ENCODE data around the gene PRAMEF8. TPM values are rescaled to one million over a fixed set of nuclear protein-coding genes. Genes with fewer than 3 reads are reported as not detected.
"Not testable (repeated sequence)": the region's sequence is repeated elsewhere in the genome, so short reads cannot be mapped to it uniquely, and the experiment has no call there.

The PRAMEF8 gene
- polyA plus RNA-seq (2013, experiment 1 of 2; ENCODE audit: insufficient read length) = not detected
- not detected for polyA plus RNA-seq (2013, experiment 2 of 2; ENCODE audit: insufficient read length)

DNA sequence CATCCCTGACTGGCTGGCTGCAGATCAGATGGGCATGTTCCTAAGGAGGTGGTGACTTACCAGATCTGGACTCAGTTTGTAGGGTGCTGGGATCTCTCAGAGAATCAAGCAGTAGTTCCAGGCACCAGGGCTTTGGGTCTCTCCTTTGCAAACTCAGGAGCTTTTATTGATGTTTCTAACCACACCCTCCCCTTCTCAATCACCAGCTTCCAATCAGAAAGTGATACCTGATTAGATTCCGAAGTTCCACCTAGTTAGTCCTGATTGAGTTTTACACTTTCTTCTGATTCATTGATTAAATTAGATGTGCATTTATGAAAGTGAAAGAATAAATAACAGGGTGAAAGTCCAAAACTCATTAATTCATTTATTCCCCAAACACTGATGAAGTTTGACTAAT is at the start of gene PRAMEF8:
Gene PRAMEF8, minus strand, starts transcription at position 101 of the 400 bp plus-strand sequence. CDS start 1,046 bp downstream, outside the sequence.
- not testable (repeated sequence) for DNase-seq

DNA sequence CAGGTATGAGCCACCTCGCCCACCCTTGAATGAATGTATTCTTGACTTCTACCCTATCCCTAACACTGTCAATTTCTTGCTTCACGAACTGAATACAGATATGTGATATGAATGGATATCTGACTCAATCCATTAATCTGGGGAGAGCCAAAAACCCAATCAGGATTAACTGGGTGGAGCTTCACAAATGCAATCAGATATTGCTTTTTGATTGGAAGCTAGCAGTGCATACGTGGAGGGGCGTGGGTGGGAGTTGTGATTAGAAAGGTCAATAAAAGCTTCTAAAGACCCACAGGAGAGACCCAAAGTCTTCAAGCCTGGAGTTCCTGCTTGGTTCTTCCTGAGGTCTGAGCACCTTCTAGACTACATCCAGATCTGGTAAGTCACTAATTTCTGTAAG is 30.3 kb upstream of the PRAMEF8 start, which contains the start of gene PRAMEF15:
Gene PRAMEF15, plus strand, starts transcription at position 301 of the 400 bp plus-strand sequence. CDS start 2,827 bp downstream, outside the sequence.
- DNase-seq = not testable (repeated sequence)

DNA sequence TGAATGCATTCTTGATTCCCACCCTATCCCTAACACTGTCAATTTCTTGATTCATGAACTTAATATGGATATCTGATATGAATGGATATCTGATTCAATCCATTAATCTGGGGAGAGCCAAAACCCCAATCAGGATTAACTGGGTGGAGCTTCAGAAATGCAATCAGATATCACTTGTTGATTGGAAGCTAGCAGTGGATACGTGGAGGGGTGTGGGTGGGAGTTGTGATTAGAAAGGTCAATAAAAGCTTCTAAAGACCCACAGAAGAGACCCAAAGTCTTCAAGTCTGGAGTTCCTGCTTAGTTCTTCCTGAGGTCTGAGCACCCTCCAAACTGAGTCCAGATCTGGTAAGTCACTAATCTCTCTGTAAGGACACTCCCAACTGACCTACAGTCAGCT is 18.3 kb upstream of the PRAMEF8 start, which contains the start of gene PRAMEF33:
Gene PRAMEF33, plus strand, starts transcription at position 301 of the 400 bp plus-strand sequence. CDS start 2,416 bp downstream, outside the sequence.
- DNase-seq = not testable (repeated sequence)

DNA sequence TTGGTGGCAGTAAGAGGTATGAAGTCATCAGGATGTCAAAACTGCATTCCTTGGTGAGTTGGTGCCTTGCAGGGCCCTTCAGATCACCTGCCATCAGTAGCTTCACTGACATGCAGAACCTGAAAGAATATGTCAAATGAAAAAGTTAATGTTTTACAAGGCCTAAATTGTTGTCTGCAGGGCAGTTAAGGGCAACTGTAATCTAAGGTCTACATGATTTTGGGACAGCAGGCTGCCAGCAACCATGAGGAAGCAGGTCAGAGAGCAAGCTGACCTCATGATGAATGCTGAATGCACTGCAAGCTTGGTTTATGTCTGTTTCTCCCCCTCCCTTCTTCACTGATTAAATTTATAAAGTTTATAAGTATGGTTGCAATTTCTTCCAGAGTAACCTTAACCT is 17.3 kb upstream of the PRAMEF8 start:
- DNase-seq = not testable (repeated sequence)

DNA sequence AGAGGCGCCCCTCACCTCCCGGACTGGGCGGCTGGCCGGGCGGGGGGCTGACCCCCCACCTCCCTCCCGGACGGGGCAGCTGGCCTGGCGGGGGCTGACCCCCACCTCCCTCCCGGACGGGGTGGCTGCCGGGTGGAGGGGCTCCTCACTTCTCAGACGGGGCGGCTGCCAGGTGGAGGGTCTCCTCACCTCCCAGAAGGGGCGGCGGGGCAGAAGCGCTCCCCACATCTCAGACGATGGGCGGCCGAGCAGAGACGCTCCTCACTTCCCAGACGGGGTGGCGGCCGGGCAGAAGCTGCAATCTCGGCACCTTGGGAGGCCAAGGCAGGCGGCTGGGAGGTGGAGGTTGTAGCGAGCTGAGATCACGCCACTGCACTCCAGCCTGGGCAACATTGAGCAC is 13.8 kb upstream of the PRAMEF8 start:
- DNase-seq = not testable (repeated sequence)

DNA sequence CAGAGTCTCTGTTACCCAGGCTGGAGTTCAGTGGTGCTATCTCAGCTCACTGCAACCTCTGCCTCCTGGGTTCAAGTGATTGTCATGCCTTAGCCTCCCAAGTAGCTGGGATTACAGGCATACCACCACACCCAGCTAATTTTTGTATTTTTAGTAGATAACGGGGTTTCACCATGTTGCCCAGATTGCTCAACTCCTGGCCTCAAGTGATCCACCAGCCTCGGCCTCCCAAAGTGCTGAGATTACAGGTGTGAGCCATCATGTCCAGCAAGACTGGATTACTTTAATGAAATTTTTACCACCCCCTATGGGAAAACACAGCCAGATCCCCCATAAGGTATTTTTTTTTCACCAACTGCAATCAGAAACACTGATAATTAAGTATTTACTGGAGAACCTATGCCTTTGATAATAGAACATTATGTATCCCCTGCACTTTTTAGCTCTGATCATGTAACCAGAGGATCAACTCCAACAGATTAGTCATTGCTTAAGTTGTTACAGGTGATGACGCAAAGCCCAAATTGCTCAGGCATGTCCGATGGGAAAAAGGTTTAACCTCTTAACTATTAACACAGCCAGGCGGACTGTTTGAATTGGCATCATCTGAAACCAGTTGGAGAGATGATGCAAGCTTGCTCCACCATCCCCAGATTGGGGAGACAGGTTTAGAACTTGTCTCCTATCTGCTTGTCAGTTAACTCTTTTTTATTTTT is 12.4 kb upstream of the PRAMEF8 start:
- DNase-seq = not testable (repeated sequence)

DNA sequence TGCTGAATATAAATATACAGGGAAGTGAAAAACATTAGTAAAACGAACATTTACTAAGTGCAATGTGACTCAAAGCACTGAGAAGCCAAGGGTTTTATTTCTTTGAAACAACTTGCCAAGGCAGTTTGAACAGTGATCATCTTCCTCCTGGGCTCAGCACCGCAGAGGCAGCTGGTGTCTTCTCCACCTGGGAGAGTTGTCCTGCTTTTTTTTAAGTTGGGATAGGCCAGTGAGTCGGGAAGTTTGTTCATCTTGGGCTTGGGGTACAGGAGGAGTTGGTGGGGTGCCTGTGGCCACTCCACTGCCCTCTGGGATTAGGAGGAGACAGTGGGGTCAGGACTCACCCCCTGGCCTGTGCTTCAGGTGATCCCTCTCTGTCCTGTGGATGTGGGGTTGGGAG is 4.1 kb upstream of the PRAMEF8 start:
- not testable (repeated sequence) for DNase-seq

DNA sequence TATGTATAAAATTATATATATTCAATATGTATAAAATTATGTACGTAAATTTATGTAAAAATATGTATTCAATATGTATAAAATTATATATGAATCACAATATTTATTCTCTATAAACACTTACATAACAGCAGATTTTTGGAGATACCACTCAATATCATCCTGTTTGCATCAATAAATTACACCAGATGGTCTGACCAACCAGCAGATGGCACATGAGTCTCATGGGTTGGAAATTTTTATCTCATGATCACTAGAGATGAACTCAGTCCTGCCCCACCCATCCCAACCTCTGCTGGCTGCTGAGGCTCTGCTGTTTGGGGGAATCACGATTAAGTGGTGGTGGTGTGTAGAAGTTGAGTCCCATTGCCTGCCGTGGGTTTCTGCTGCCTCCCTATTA is 5.3 kb downstream of the PRAMEF8 start:
- not testable (repeated sequence) for DNase-seq

DNA sequence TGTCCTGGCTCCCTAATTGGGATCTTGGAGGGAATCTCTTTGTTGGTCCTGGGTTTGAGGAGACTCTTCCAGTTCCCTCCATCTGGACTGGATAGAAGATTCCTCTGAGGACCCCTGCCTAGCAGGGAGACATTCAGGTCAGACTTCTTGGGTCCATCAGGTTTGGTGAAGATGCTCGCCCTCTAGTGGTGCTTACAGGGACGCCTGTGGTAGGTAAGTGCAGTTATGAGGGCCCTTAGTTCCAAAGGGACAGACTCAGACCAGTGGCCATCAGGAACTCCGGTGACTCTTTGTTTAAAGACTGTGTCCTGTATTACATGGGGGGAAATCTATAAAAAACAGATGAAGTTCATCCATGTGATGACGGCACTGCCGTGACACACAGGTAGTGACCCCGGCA is 7.9 kb downstream of the PRAMEF8 start:
- DNase-seq = not testable (repeated sequence)

DNA sequence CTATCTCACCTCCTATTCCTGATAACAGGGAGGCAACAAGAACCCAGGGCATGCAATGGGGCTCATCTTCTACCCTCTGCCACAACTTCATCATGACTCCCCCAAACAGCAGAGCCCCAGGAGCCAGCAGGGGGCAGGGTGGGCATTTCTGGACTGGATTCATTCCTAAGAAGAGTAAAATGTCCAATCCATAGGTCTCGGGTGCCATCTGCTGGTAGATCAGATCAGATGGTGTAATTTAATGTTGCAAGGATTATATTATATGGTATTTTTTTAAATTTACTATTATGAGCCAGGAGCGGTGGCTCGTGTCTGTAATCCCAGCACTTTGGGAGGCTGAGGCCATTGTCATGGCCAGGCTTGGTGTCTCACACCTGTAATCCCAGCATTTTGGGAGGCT is 19.8 kb downstream of the PRAMEF8 start:
- not testable (repeated sequence) for DNase-seq

DNA sequence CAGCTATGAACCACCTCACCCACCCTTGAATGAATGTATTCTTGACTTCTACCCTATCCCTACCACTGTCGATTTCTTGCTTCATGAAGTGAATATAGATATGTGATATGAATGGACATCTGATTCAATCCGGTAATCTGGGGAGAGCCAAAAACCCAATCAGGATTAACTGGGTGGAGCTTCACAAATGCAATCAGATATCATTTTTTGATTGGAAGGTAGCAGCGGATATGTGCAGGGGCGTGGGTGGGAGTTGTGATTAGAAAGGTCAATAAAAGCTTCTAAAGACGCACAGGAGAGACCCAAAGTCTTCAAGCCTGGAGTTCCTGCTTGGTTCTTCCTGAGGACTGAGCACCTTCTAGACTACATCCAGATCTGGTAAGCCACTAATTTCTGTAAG is 31.0 kb downstream of the PRAMEF8 start, which contains the start of gene PRAMEF5:
Gene PRAMEF5, plus strand, starts transcription at position 301 of the 400 bp plus-strand sequence. CDS start 5,071 bp downstream, outside the sequence.
- not testable (repeated sequence) for DNase-seq

DNA sequence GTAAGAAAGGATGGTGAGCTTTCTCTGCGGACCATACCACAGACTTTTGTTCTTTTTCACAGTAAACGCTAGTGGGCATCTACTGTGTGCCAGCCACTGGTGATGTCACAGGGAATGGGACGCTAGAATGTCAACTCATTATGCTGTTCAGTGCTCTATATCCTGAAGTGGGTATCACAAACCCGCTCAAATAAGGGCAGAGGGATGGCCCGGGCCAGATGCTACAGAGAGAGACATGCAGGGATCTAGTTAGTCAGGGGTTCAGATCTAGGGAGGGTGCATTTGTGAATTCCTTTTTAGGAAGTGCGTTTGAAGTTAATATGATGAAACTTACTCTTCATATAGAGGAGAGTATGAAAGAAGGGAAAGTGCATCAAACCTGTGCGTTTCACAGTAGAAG is 37.8 kb downstream of the PRAMEF8 start:
- DNase-seq = not testable (repeated sequence)

DNA sequence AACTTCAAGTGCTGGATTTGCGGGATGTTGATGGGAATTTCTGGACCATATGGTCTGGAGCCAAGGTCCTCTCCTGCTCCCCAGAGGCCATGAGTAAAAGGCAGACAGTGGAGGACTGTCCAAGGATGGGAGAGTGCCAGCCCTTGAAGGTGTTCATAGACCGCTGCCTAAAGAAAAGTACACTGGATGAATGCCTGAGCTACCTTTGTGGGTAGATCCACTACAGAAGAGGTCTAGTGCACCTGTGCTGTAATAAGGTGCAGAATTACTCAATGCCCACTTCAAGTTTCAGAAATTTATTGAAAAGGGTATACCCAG is 38.4 kb downstream of the PRAMEF8 start:
- not testable (repeated sequence) for DNase-seq

DNA sequence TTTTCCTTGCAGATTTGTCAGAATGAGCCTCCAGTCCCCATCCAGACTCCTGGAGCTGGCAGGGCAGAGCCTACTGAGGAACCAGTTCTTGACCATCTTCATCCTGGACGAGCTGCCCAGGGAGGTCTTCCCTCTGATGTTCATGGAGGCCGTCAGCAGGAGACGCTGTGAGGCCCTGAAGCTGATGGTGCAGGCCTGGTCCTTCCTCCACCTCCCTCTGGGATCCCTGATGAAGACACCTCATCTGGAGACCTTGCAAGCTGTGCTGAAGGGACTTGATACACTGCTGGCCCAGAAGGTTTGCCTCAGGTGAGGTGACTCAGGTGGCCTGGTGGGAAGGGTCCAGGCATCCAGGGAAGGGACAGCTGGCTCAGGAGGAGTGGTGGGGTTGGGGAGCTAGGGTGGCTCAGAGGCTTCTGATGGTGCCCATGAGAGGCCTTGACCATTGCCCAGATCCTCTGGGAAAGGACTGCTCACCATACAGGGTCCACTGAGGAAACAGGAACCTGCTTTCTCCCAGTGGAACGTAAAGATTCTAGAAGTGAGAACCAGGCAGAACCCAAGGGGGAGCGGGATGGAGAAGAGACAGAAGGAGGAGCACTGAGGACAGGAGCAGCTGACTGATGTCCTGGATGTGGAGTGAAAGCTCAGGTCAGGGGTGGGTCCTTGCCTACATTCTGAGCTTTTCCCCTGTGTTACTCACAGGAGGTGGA is 38.9 kb downstream of the PRAMEF8 start:
- not testable (repeated sequence) for DNase-seq

DNA sequence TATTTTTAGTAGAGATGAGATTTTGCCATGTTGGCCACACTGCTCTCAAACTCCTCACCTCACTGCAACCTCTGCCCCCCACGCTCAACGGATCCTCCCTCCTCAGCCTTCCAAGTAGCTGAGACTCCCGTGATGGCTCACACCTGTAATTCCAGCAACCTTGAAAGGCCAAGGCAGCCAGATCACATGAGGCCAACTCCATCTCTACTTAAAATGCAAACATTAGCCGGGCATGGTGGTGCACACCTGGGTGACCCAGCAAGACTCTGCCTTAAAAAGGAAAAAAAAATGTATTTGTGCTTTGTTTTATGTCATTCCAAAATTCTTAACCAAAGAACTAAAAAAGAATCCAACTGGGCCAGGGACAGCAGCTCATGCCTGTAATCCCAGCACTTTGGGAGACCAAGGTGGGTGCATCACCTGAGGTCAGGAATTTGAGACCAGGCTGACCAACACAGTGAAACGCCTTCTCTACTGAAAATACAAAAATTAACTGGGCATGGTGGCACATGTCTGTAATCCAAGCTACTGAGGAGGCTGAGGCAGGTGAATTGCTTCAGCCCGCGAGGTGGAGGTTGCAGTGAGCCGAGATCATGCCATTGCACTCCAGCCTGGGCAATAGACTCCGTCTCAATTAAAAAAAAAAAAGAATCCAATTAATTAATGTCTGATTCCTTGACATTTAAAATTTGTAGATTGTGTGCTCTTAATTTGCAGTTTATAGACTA is 41.2 kb downstream of the PRAMEF8 start:
- not testable (repeated sequence) for DNase-seq

DNA sequence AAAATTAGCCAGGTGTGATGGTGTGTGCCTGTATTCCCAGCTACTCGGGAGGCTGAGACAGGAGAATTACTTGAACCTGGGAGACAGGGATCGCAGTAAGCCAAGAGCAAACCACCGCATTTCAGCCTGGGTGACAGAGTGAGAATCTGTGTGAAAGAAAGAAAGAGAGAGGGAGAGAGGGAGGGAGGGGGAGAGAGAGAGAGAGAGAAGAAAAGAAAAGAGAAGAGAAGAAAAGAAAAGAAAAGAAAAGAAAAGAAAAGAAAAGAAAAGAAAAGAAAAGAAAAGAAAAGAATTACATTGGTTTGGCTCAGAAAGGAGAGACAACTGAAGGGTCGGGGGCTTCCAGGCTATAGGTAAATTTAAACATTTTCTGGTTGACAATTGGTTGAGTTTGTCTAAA is 45.3 kb downstream of the PRAMEF8 start:
- not testable (repeated sequence) for DNase-seq

DNA sequence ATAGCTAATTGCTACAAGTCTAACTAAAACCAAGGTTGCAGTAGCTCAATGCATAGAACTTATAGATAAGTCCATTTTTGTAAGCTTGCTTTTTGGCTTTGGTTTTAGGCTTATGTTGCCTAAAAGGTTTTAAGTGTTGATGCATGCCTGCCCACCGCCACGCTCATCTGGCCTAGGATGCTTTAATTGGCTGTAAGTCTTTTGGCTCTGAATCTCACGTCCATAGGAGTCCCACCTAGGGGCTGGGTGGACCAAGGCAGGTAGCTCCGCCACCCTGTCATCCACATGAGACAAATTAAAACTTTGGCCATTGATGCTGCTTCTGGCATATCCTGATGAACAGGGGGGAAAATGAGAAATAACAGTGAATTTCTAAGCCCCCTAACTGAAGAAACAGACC is 47.4 kb downstream of the PRAMEF8 start:
- DNase-seq = not testable (repeated sequence)

DNA sequence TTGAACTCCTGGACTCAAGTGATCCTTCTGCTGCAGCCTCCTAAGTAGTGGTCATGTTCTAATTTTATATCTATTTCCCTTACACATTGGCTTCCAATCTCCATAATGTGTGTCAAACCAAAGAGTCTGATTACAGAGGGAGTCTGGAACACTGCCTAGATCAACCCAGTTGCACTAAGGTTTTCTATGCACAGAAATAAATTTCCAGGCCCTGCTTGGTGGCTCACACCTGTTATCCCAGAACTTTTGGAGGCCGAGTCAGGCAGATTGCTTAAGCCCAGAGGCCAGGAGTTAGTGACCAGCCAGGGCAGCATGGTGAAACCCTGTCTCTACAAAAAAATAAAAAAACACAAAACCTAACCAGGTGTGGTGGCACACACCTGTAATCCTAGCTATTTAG is 50.9 kb downstream of the PRAMEF8 start:
- not testable (repeated sequence) for DNase-seq

DNA sequence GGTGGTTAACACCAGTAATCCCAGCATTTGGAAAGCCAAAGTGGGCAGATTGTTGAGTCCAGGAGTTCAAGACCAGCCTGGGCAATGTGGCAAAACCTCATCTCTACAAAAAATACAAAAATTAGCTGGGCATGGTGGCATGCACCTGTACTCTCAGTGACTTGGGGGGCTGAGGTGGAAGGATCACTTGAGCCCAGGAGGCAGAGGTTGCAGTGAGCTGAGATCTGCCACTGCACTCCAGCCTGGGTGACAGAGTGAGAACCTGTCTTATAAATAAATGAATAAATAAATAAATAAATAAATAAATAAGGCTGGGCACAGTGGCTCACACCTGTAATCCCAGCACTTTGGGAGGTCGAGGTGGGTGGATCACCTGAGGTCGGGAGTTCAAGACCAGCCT is 52.9 kb downstream of the PRAMEF8 start:
- not testable (repeated sequence) for DNase-seq
